HG02763 (cell line): Measurements from ENCODE around the gene CXCR3.
"Not testable (repeated sequence)": the region's sequence is repeated elsewhere in the genome, so short reads cannot be mapped to it uniquely, and the experiment has no call there.

ENCODE experiments used
- ATAC-seq: cut with Tn5 transposase; IDR thresholded peaks from one replicate; pipeline ENCODE4 v1.9.1; 2021; ENCODE audit warnings: mild to moderate bottlenecking, moderate library complexity; ENCODE audit not compliant: unreplicated experiment

The CXCR3 gene

GRCh38 chrX:71612256-71612655 lies 6.1 kb downstream of the CXCR3 start:
- ATAC-seq = no peak

- not testable (repeated sequence) for ATAC-seq
Measured at GRCh38 chrX:71611736-71612135, 6.6 kb downstream of the CXCR3 start.

GRCh38 chrX:71609095-71609750 lies 9.1 kb downstream of the CXCR3 start:
- ATAC-seq = no peak

- ATAC-seq = no peak
Measured at GRCh38 chrX:71607488-71607887, 10.8 kb downstream of the CXCR3 start.

- no peak for ATAC-seq
Measured at GRCh38 chrX:71606536-71607216, 11.6 kb downstream of the CXCR3 start.

GRCh38 chrX:71604796-71605568 lies 13.3 kb downstream of the CXCR3 start:
- no peak for ATAC-seq

- no peak for ATAC-seq
Measured at GRCh38 chrX:71604141-71604540, 14.2 kb downstream of the CXCR3 start.

- ATAC-seq = no peak
Measured at GRCh38 chrX:71603618-71604017, 14.7 kb downstream of the CXCR3 start.

- ATAC-seq = no peak
Measured at GRCh38 chrX:71599965-71600364, 18.3 kb downstream of the CXCR3 start.

GRCh38 chrX:71593210-71593609 lies 25.1 kb downstream of the CXCR3 start:
- ATAC-seq = not testable (repeated sequence)

- ATAC-seq = no peak
Measured at GRCh38 chrX:71586929-71587328, 31.4 kb downstream of the CXCR3 start.

- no peak for ATAC-seq
Measured at GRCh38 chrX:71581210-71581609, 37.1 kb downstream of the CXCR3 start.

- no peak for ATAC-seq
Measured at GRCh38 chrX:71579990-71580380, 38.3 kb downstream of the CXCR3 start.

- ATAC-seq = no peak
Measured at GRCh38 chrX:71579136-71579989, 38.9 kb downstream of the CXCR3 start.

- ATAC-seq = no peak
Measured at GRCh38 chrX:71578253-71579135, 39.8 kb downstream of the CXCR3 start, which contains the start of gene GCNA. GCNA (plus strand) TSS chrX:71578437; CDS start chrX:71580822, 2,385 bp downstream.

GRCh38 chrX:71577682-71578081 lies 40.6 kb downstream of the CXCR3 start:
- ATAC-seq = no peak

- no peak for ATAC-seq
Measured at GRCh38 chrX:71573590-71573989, 44.7 kb downstream of the CXCR3 start.

GRCh38 chrX:71571390-71571789 lies 46.9 kb downstream of the CXCR3 start:
- not testable (repeated sequence) for ATAC-seq
